ENCODE measurements around the gene RAD51B. TPM values are rescaled to one million over a fixed set of nuclear protein-coding genes. Genes with fewer than 3 reads are reported as not detected.
A peak's percentile ranks its signal among the peaks of the same experiment; 100 is the strongest.

Gene RAD51B
- total and polyA plus RNA-seq, 2 experiments from 2014 or later, result 11.7 to 17.8 TPM

GRCh38 chr14:67837011-67837624 is 17.5 kb downstream of the RAD51B start:
- no peak overlapping the region for H3K4me3 ChIP-seq
- no peaks in the 10 kb centered on the region for H3K36me3 ChIP-seq
- TF ChIP-seq CTCF (IDR thresholded peaks at IDR 0.05; ENCODE audit: low read depth, low read length), result peak; percentile 65
- DNase-seq (ENCODE audit: low read depth in 1 of 2, low spot score in 1 of 2), result peak; percentile 71 to 90
- H3K4me1 ChIP-seq (ENCODE audit: low read depth), result no peaks in the 10 kb centered on the region
- no peaks in the 10 kb centered on the region for H3K27me3 ChIP-seq
- no peaks in the 10 kb centered on the region for H3K9me3 ChIP-seq (ENCODE audit: low read depth)
- no peak overlapping the region for H3K27ac ChIP-seq

- Histone ChIP-seq H3K9me3 (ENCODE audit: low read depth) (no peaks in the 10 kb centered on the region), H3K4me3 (no peak overlapping the region), H3K4me1 (ENCODE audit: low read depth) (no peaks in the 10 kb centered on the region), H3K27ac (no peak overlapping the region), H3K27me3 (no peaks in the 10 kb centered on the region), H3K36me3 (no peaks in the 10 kb centered on the region)
- DNase-seq (ENCODE audit: low read depth in 1 of 2, low spot score in 1 of 2), result no peak
- no peak for TF ChIP-seq CTCF (IDR thresholded peaks at IDR 0.05; ENCODE audit: low read depth, low read length)
Measured at GRCh38 chr14:67846029-67846610, 26.5 kb downstream of the RAD51B start.

GRCh38 chr14:67850066-67850830 is 30.7 kb downstream of the RAD51B start:
- DNase-seq (ENCODE audit: low read depth in 1 of 2, low spot score in 1 of 2), result no peak
- H3K4me3 ChIP-seq, result no peak overlapping the region
- TF ChIP-seq CTCF (IDR thresholded peaks at IDR 0.05; ENCODE audit: low read depth, low read length), result no peak
- H3K4me1 ChIP-seq (ENCODE audit: low read depth), result no peaks in the 10 kb centered on the region
- H3K36me3 ChIP-seq, result no peaks in the 10 kb centered on the region
- no peaks in the 10 kb centered on the region for H3K27me3 ChIP-seq
- H3K27ac ChIP-seq, result no peak overlapping the region
- H3K9me3 ChIP-seq (ENCODE audit: low read depth), result no peaks in the 10 kb centered on the region

- peak in 1 of 2 donors; percentile 2 for DNase-seq (ENCODE audit: low read depth in 1 of 2, low spot score in 1 of 2)
- TF ChIP-seq CTCF (IDR thresholded peaks at IDR 0.05; ENCODE audit: low read depth, low read length), result no peak
- no peaks in the 10 kb centered on the region for H3K9me3 ChIP-seq (ENCODE audit: low read depth)
- H3K27ac ChIP-seq, result no peak overlapping the region
- no peaks in the 10 kb centered on the region for H3K27me3 ChIP-seq
- H3K4me1 ChIP-seq (ENCODE audit: low read depth), result no peaks in the 10 kb centered on the region
- no peak overlapping the region for H3K4me3 ChIP-seq
- H3K36me3 ChIP-seq, result no peaks in the 10 kb centered on the region
Measured at GRCh38 chr14:67851785-67852410, 32.3 kb downstream of the RAD51B start.

GRCh38 chr14:67852926-67853604 is 33.5 kb downstream of the RAD51B start:
- Histone ChIP-seq H3K36me3 (no peaks in the 10 kb centered on the region), H3K27me3 (no peaks in the 10 kb centered on the region), H3K4me3 (no peak overlapping the region), H3K9me3 (ENCODE audit: low read depth) (no peaks in the 10 kb centered on the region), H3K27ac (no peak overlapping the region), H3K4me1 (ENCODE audit: low read depth) (no peaks in the 10 kb centered on the region)
- TF ChIP-seq CTCF (IDR thresholded peaks at IDR 0.05; ENCODE audit: low read depth, low read length), result no peak
- no peak for DNase-seq (ENCODE audit: low read depth in 1 of 2, low spot score in 1 of 2)
